Lower leg skin (tissue), 4 donors: ENCODE measurements around the gene BIN2. TPM values are rescaled to one million over a fixed set of nuclear protein-coding genes. Genes with fewer than 3 reads are reported as not detected.
"Not testable (repeated sequence)": the region's sequence is repeated elsewhere in the genome, so short reads cannot be mapped to it uniquely, and the experiment has no call there.

Experiments used
- DNase-seq, 2 donors: peaks; one replicate each; pipeline ENCODE4 v3.0.0-alpha.2; 2019; ENCODE audit warnings: low spot score in 2 of 2
- H3K4me3 ChIP-seq: fragments of 200-600 bp; sonication (generic); 2 replicates; pipeline ENCODE4 v1.5.1; 2017; ENCODE audit warnings: mild to moderate bottlenecking, low read depth; ENCODE audit not compliant: poor library complexity, severe bottlenecking
- CTCF ChIP-seq, 3 donors: fragments of 450-650 bp; IDR thresholded peaks; one replicate each; pipeline ENCODE4 v1.5.1; 2016; ENCODE audit warnings: antibody characterized with exemption in 3 of 3, mild to moderate bottlenecking in 3 of 3, moderate library complexity in 2 of 3
- POLR2A ChIP-seq, 2 donors: fragments of 450-650 bp; IDR thresholded peaks; one replicate each; pipeline ENCODE4 v1.6.1; 2016 to 2017; ENCODE audit warnings: antibody characterized with exemption in 2 of 2, mild to moderate bottlenecking in 1 of 2, moderate library complexity in 1 of 2
- WGBS, 2 donors: methylation state at CpG; one replicate each; pipeline ENCODE4 v1.1.5; 2018; 5-methylcytosine and 5-hydroxymethylcytosine counted together
- intact Hi-C: fragments of 100-400 bp; cut with DNase I; formaldehyde crosslinking; loops from one replicate; pipeline ENCODE4 v1.15.0; 2023; ENCODE audit warnings: low total_unique reads
- total RNA-seq, 4 donors: library from RNA; depleted of rRNA; stranded (reverse); fragments of >200 nt; gene quantifications; one replicate each; pipeline ENCODE4 v1.1.0, GENCODE V29; 2016

The BIN2 gene
- total RNA-seq, 4 donors from 2014 or later = 0.38 to 2.4 (median 0.94) TPM

GRCh38 chr12:51318846-51319599, 5.0 kb downstream of the BIN2 start:
- no peak overlapping the region for H3K4me3 ChIP-seq
- DNase-seq = no peak
- 57 to 58% methylated on average over 3 of the region's 3 CpGs for WGBS, 2 donors
- no peak for TF ChIP-seq POLR2A (IDR thresholded peaks at IDR 0.05)
- TF ChIP-seq CTCF (IDR thresholded peaks at IDR 0.05) = no peak
- intact Hi-C loops = no loop called here

GRCh38 chr12:51318057-51318806, 5.7 kb downstream of the BIN2 start:
- DNase-seq, intact Hi-C loops: not testable (repeated sequence)
- 83 to 86% methylated on average over 8 of the region's 8 CpGs for WGBS, 2 donors

GRCh38 chr12:51311389-51311788, 12.6 kb downstream of the BIN2 start:
- DNase-seq = no peak
- no peak overlapping the region for H3K4me3 ChIP-seq
- TF ChIP-seq POLR2A (IDR thresholded peaks at IDR 0.05) = no peak
- no peak for TF ChIP-seq CTCF (IDR thresholded peaks at IDR 0.05)
- 90 to 96% methylated on average over 1 of the region's 1 CpG for WGBS, 2 donors
- intact Hi-C loops = no loop called here

More at GRCh38 chr12:51318057-51318806, 5.7 kb downstream of the BIN2 start:
- H3K4me3 ChIP-seq = not testable (repeated sequence)

- intact Hi-C loops = no loop called here
- TF ChIP-seq POLR2A (IDR thresholded peaks at IDR 0.05) (no peak), CTCF (IDR thresholded peaks at IDR 0.05) (no peak)
- H3K4me3 ChIP-seq = no peak overlapping the region
- 71 to 78% methylated on average over 6 of the region's 6 CpGs for WGBS, 2 donors
- DNase-seq = no peak
These were observed 16.1 kb downstream of the BIN2 start for GRCh38 chr12:51307655-51308593.

- WGBS, 2 donors = 87 to 88% methylated on average over 5 of the region's 5 CpGs
- intact Hi-C loops = no loop called here
- TF ChIP-seq POLR2A (IDR thresholded peaks at IDR 0.05) = no peak
- no peak for TF ChIP-seq CTCF (IDR thresholded peaks at IDR 0.05)
- no peak for DNase-seq
- H3K4me3 ChIP-seq = no peak overlapping the region
These were observed 17.5 kb downstream of the BIN2 start for GRCh38 chr12:51306507-51306906.

GRCh38 chr12:51300768-51301167, 23.2 kb downstream of the BIN2 start:
- DNase-seq, H3K4me3 ChIP-seq, intact Hi-C loops: not testable (repeated sequence)
- WGBS, 2 donors = 87% methylated on average over 10 of the region's 10 CpGs
